ENCODE data around the gene TMOD2.

The TMOD2 gene

GRCh38 chr15:51750792-51751696, at the start of gene TMOD2:
TSS of gene TMOD2 (plus strand) at chr15:51751597. CDS start at chr15:51766442, 14,845 bp downstream.
- DNase-seq, result peak; percentile 69

GRCh38 chr15:51702710-51703109, 48.7 kb upstream of the TMOD2 start:
- DNase-seq, result no peak

- no peak for DNase-seq
Measured at GRCh38 chr15:51706291-51706690, 45.1 kb upstream of the TMOD2 start.

GRCh38 chr15:51706926-51707608, 44.3 kb upstream of the TMOD2 start:
- DNase-seq, result no peak

GRCh38 chr15:51708013-51708412, 43.4 kb upstream of the TMOD2 start:
- DNase-seq, result no peak

- no peak for DNase-seq
Measured at GRCh38 chr15:51709031-51709430, 42.4 kb upstream of the TMOD2 start.

GRCh38 chr15:51714162-51714561, 37.2 kb upstream of the TMOD2 start:
- no peak for DNase-seq

GRCh38 chr15:51714911-51715310, 36.5 kb upstream of the TMOD2 start:
- no peak for DNase-seq

GRCh38 chr15:51718219-51718618, 33.2 kb upstream of the TMOD2 start:
- no peak for DNase-seq

- no peak for DNase-seq
Measured at GRCh38 chr15:51718746-51719145, 32.7 kb upstream of the TMOD2 start.

- DNase-seq, result no peak
Measured at GRCh38 chr15:51720201-51720995, 31.0 kb upstream of the TMOD2 start.

GRCh38 chr15:51721199-51721960, 30.0 kb upstream of the TMOD2 start:
- no peak for DNase-seq

- DNase-seq, result no peak
Measured at GRCh38 chr15:51724199-51724598, 27.2 kb upstream of the TMOD2 start.

- no peak for DNase-seq
Measured at GRCh38 chr15:51724673-51725072, 26.7 kb upstream of the TMOD2 start.

- DNase-seq, result peak; percentile 67
Measured at GRCh38 chr15:51726302-51727073, 24.9 kb upstream of the TMOD2 start.

GRCh38 chr15:51727141-51727897, 24.1 kb upstream of the TMOD2 start:
- no peak for DNase-seq

GRCh38 chr15:51731549-51732267, 19.7 kb upstream of the TMOD2 start:
- peak; percentile 55 for DNase-seq

- DNase-seq, result no peak
Measured at GRCh38 chr15:51732646-51733045, 18.8 kb upstream of the TMOD2 start.

GRCh38 chr15:51735228-51736010, 16.0 kb upstream of the TMOD2 start:
- DNase-seq, result no peak
